ENCODE results near the gene MYDGF. TPM values are rescaled to one million over a fixed set of nuclear protein-coding genes. Genes with fewer than 3 reads are reported as not detected.

The MYDGF gene
- total and polyA plus RNA-seq, 2 of the 13 experiments (the other 11 are each of a cell fraction or from before 2014, with no cell fraction given) = 116 to 198 TPM

- TF ChIP-seq ZNF646 (CRISPR knock-in tag; IDR thresholded peaks at IDR 0.05) = no peak
- no peak for TF ChIP-seq DMTF1 (CRISPR knock-in tag; IDR thresholded peaks at IDR 0.05)
- TF ChIP-seq MBNL3 (CRISPR knock-in tag; conservative IDR thresholded peaks at IDR 0.05) = no peak
- TF ChIP-seq ATF3 (CRISPR knock-in tag; IDR thresholded peaks at IDR 0.05) = no peak
- no peak for TF ChIP-seq SP140L (CRISPR knock-in tag; IDR thresholded peaks at IDR 0.05; ENCODE audit: borderline replicate concordance)
- peak; percentile 93 for TF ChIP-seq ZMYM2 (CRISPR knock-in tag; IDR thresholded peaks at IDR 0.05)
- peak; percentile 43; the same call in 1 of the 2 replicates for TF ChIP-seq ZNF574 (CRISPR knock-in tag; IDR thresholded peaks at IDR 0.05)
- TF ChIP-seq ZBTB7B (CRISPR knock-in tag; IDR thresholded peaks at IDR 0.05) = no peak
- TF ChIP-seq SP4 (CRISPR knock-in tag; IDR thresholded peaks at IDR 0.05) = peak; percentile 38; the same call in 1 of the 2 replicates
- no peak for TF ChIP-seq FUBP1 (CRISPR knock-in tag; IDR thresholded peaks at IDR 0.05; ENCODE audit: borderline replicate concordance)
- TF ChIP-seq ZNF362 (CRISPR knock-in tag; IDR thresholded peaks at IDR 0.05; ENCODE audit: borderline replicate concordance) = peak; percentile 44; the same call in 1 of the 2 replicates
- peak; percentile 63 for TF ChIP-seq GATAD2A (CRISPR knock-in tag; IDR thresholded peaks at IDR 0.05)
Observed at GRCh38 chr19:4633140-4633967, 36.8 kb downstream of the MYDGF start (continued).

Measured in HepG2 (cell line).